GM12878 (cell line): Measurements from ENCODE around the gene PCK1. TPM values are rescaled to one million over a fixed set of nuclear protein-coding genes. Genes with fewer than 3 reads are reported as not detected.

Source experiments
- ATAC-seq: fragments of 200-7000 bp; cut with Tn5 transposase; 3 replicates; pipeline ENCODE4 v1.9.1; 2020; ENCODE audit warnings: mild to moderate bottlenecking, moderate library complexity
- BruUV-seq: library from RNA; stranded (reverse); fragments of 400-500 nt; replicated peaks from 2 replicates; lab custom pipeline; 2021; lab: Mats Ljungman, UMichigan
- CTCF ChIA-PET: fragments of 300-600 bp; sonication (Branson Sonifier 250); formaldehyde crosslinking; extraction: SDS; loops from one replicate; lab custom pipeline; 2021; ENCODE audit warnings: inconsistent platforms; lab: Yijun Ruan, JAX
- POLR2A ChIA-PET: fragments of 350-600 bp; formaldehyde crosslinking; extraction: SDS; loops from one replicate; lab custom pipeline; 2021; ENCODE audit warnings: inconsistent platforms; lab: Charles Lee
- RAD21 ChIA-PET: fragments of 300-600 bp; sonication (Branson Sonifier 250); formaldehyde crosslinking; loops from one replicate; lab custom pipeline; 2023; ENCODE audit warnings: antibody characterized with exemption; ENCODE audit not compliant: unreplicated experiment; lab: Charles Lee
- SMC1A ChIA-PET: fragments of 300-600 bp; sonication (Branson Sonifier 250); formaldehyde crosslinking; loops from one replicate; lab custom pipeline; 2023; ENCODE audit not compliant: unreplicated experiment, uncharacterized antibody; lab: Charles Lee
- DNase-seq: peaks from one replicate; pipeline ENCODE4 v3.0.0-alpha.2; 2011; ENCODE audit warnings: low read depth, low spot score
- FAIRE-seq: peaks from 3 replicates; lab custom pipeline; 2011; peaks lifted over from hg19 to GRCh38; lab: Jason Lieb, UNC
- H2AFZ ChIP-seq: 2 replicates; pipeline ENCODE4 v1.6.0; 2011; ENCODE audit warnings: low read depth, low read length, control low read depth; ENCODE audit not compliant: control insufficient read depth
- H3K27ac ChIP-seq: 2 replicates; pipeline ENCODE4 v1.5.1; 2011; ENCODE audit warnings: control low read depth; ENCODE audit not compliant: control insufficient read depth, insufficient read depth
- H3K27me3 ChIP-seq, 2 experiments: replicated peaks in 1 of 2; 2 replicates each; pipeline versions ENCODE4 v1.6.0 to v1.6.1; 2011; ENCODE audit warnings: low read length in 1 of 2; ENCODE audit not compliant: control insufficient read depth in 2 of 2, insufficient read depth in 2 of 2
- H3K36me3 ChIP-seq, 2 experiments: 2 replicates each; pipeline ENCODE4 v1.5.1; 2011; ENCODE audit warnings: low read length in 1 of 2; ENCODE audit not compliant: control insufficient read depth in 2 of 2, insufficient read depth in 2 of 2
- H3K4me1 ChIP-seq: 2 replicates; pipeline ENCODE4 v1.6.1; 2011; ENCODE audit warnings: mild to moderate bottlenecking, low read length, moderate library complexity, mixed read lengths; ENCODE audit not compliant: control insufficient read depth, insufficient read depth
- H3K4me2 ChIP-seq: 2 replicates; pipeline ENCODE4 v1.6.0; 2011; ENCODE audit warnings: control low read depth; ENCODE audit not compliant: control insufficient read depth, insufficient read depth
- H3K4me3 ChIP-seq: fragments of 200-600 bp; sonication (generic); 2 replicates; pipeline ENCODE4 v1.5.1; 2016
- H3K79me2 ChIP-seq: 2 replicates; pipeline ENCODE4 v1.6.0; 2011; ENCODE audit warnings: low read length; ENCODE audit not compliant: control insufficient read depth, insufficient read depth
- H3K9ac ChIP-seq: 2 replicates; pipeline ENCODE4 v1.8.0; 2011; ENCODE audit warnings: low read length, control low read depth, mixed read lengths; ENCODE audit not compliant: control insufficient read depth, insufficient read depth
- H3K9me3 ChIP-seq: replicated peaks from 3 replicates; pipeline ENCODE4 v1.5.1; 2011; ENCODE audit warnings: mild to moderate bottlenecking, low read length; ENCODE audit not compliant: control insufficient read depth, insufficient read depth
- H4K20me1 ChIP-seq: 2 replicates; pipeline ENCODE4 v1.6.0; 2011; ENCODE audit not compliant: control insufficient read depth, insufficient read depth
- ATF7 ChIP-seq: fragments of 450-650 bp; IDR thresholded peaks from 2 replicates; pipeline ENCODE4 v1.6.1; 2016; ENCODE audit warnings: low read depth, mild to moderate bottlenecking
- BACH1 ChIP-seq: fragments of 450-650 bp; IDR thresholded peaks from 2 replicates; pipeline ENCODE4 v1.6.1; 2017; ENCODE audit warnings: mild to moderate bottlenecking, borderline replicate concordance
- CTCF ChIP-seq, 3 experiments: IDR thresholded peaks in 2 of 3; conservative IDR thresholded peaks in 1 of 3; 2 replicates each; pipeline ENCODE4 v1.5.1; 2011; ENCODE audit warnings: low read depth in 3 of 3, low read length in 3 of 3, mild to moderate bottlenecking in 3 of 3, control low read depth in 2 of 3, moderate library complexity in 2 of 3, inconsistent platforms in 1 of 3, mixed read lengths in 1 of 3; ENCODE audit not compliant: control insufficient read depth in 2 of 3, insufficient read depth in 1 of 3; ENCODE audit errors: extremely low read depth in 1 of 3
- WGBS: methylation state at CpG from one replicate; pipeline ENCODE4 v1.1.6; 2016; ENCODE audit warnings: low lambda C conversion rate; ENCODE audit not compliant: insufficient replicate concordance, insufficient coverage; ENCODE audit errors: missing lambda C conversion rate; 5-methylcytosine and 5-hydroxymethylcytosine counted together
- in situ Hi-C: fragments of 300-500 bp; cut with MboI; formaldehyde crosslinking; loops from 9 replicates; pipeline ENCODE4 v1.14.3; 2018; ENCODE audit warnings: mixed read lengths
- intact Hi-C: fragments of 100-400 bp; cut with micrococcal nuclease; formaldehyde crosslinking; loops from one replicate; pipeline ENCODE4 v1.14.2; 2022; ENCODE audit not compliant: unreplicated experiment
- polyA plus RNA-seq, 11 experiments: library from polyadenylated mRNA; depleted of rRNA in 4 of 11; unstranded in 6 of 11; stranded (reverse) in 5 of 11; fragments of >200 nt; fragmentation: Nextera tagmentation in 4 of 11; fragmentation: Illumina TruSeq in 1 of 11; extraction: Ambion mirVana in 4 of 11; extraction: Trizol in 1 of 11; gene quantifications; 1 replicate in 1 of 11; 2 replicates in 10 of 11; pipeline versions ENCODE4 v1.2.1 to v1.2.3, GENCODE V29; 2011 to 2016; ENCODE audit warnings: inconsistent platforms in 2 of 11, missing spikeins in 2 of 11, low read depth in 1 of 11
- total RNA-seq, 4 experiments: library from RNA; depleted of rRNA in 3 of 4; stranded (reverse); fragments of >200 nt in 3 of 4; fragmentation: Illumina TruSeq in 1 of 4; extraction: Trizol in 1 of 4; gene quantifications; 2 replicates each; pipeline versions ENCODE4 v1.2.1 to v1.2.3, GENCODE V29; 2013 to 2021

Gene PCK1
- total and polyA plus RNA-seq, 10 of the 15 experiments (the other 5 are each of a cell fraction or from before 2014, with no cell fraction given) = 0.02 to 0.33 (median 0.09) TPM; not detected in 5

GRCh38 chr20:57609842-57610167, 48.9 kb downstream of the PCK1 start:
- no peak overlapping the region for H3K27ac ChIP-seq
- ATAC-seq (no peak; the same call in 2 of the 3 replicates), FAIRE-seq (no peak), DNase-seq (no peak)
- intact Hi-C loops = no loop called here
- SMC1A ChIA-PET = no interaction called here
- no peaks in the 10 kb centered on the region for H3K79me2 ChIP-seq
- no peaks in the 10 kb centered on the region for H4K20me1 ChIP-seq
- H3K9me3 ChIP-seq = no peaks in the 10 kb centered on the region
- WGBS = 81% methylated on average over 8 of the region's 8 CpGs
- H3K9ac ChIP-seq = no peak overlapping the region
- in situ Hi-C loops = loop anchor here (10.0 kb wide), 2 partner anchors 785 to 845 kb away; no protein-coding TSS in a partner anchor
- TF ChIP-seq BACH1 (no peak), ATF7 (no peak), CTCF (IDR thresholded peaks at IDR 0.05 in 2 of 3, conservative IDR thresholded peaks at IDR 0.05 in 1 of 3; ENCODE audit: control insufficient read depth in 2 of 3, extremely low read depth in 1 of 3, insufficient read depth in 1 of 3, low read depth in 3 of 3, low read length in 3 of 3) (peak in 1 of 3 experiments; percentile 8; a peak in 1 of 6 replicates)
- RAD21 ChIA-PET = no interaction called here
- no TSS peak for BruUV-seq
- H3K4me2 ChIP-seq = no peak overlapping the region
- POLR2A ChIA-PET = no interaction called here
- H3K36me3 ChIP-seq = no peaks in the 10 kb centered on the region; a peak in 1 of 4 replicates
- H3K4me3 ChIP-seq = no peak overlapping the region
- CTCF ChIA-PET = interaction anchor here (1.5 kb wide), 1 partner anchor 10 kb away, joined by 4 read pairs; the partner anchor contains the start of gene ZBP1
- H2AFZ ChIP-seq = no peak overlapping the region
- peaks cover 8% of the 10 kb centered on the region for H3K4me1 ChIP-seq
- H3K27me3 ChIP-seq = peaks cover 0 to 1% of the 10 kb centered on the region in 2 experiments; a peak in 1 of 4 replicates
